ENCODE results near the gene CARD8. TPM values are rescaled to one million over a fixed set of nuclear protein-coding genes. Genes with fewer than 3 reads are reported as not detected.

The CARD8 gene
- total RNA-seq, 1 experiment from 2014 or later = 13.2 TPM

- DNase-seq (ENCODE audit: low read depth) = no peak
Measured at GRCh38 chr19:48171710-48172109, 84.0 kb downstream of the CARD8 start.

- DNase-seq (ENCODE audit: low read depth) = no peak
Measured at GRCh38 chr19:48170817-48171347, 84.8 kb downstream of the CARD8 start.

- DNase-seq (ENCODE audit: low read depth) = peak; percentile 97
Measured at GRCh38 chr19:48169939-48170803, 85.5 kb downstream of the CARD8 start, which contains the start of the genes LIG1 and ZSWIM9. Gene LIG1 (minus strand): TSS chr19:48170344. CDS start chr19:48165566, 4,778 bp downstream. Gene ZSWIM9 (plus strand): TSS chr19:48170680. CDS start chr19:48171803, 1,123 bp downstream.

- peak; percentile 64 for DNase-seq (ENCODE audit: low read depth)
Measured at GRCh38 chr19:48169578-48169938, 86.2 kb downstream of the CARD8 start.

GRCh38 chr19:48168689-48169088 is 87.0 kb downstream of the CARD8 start:
- DNase-seq (ENCODE audit: low read depth) = no peak

- no peak for DNase-seq (ENCODE audit: low read depth)
Measured at GRCh38 chr19:48158210-48158790, 97.4 kb downstream of the CARD8 start.

Other genes with a start within 250 kb of the CARD8 start
- gene CABP5, start 211.8 kb downstream of the CARD8 start, total RNA-seq (2014; rRNA removed; shearing (Covaris generic)) = not detected in 2 replicates
- gene PLA2G4C, start 145.1 kb downstream of the CARD8 start, total RNA-seq (2014; rRNA removed; shearing (Covaris generic)) = 2.2 and 4.7 TPM in 2 replicates
- gene LIG1, start 85.6 kb downstream of the CARD8 start, total RNA-seq (2014; rRNA removed; shearing (Covaris generic)) = 48.5 and 83.8 TPM in 2 replicates
- 0.86 and 3.0 TPM in 2 replicates for gene ZSWIM9, start 85.2 kb downstream of the CARD8 start, total RNA-seq (2014; rRNA removed; shearing (Covaris generic))
- 0.54 and 1.2 TPM in 2 replicates for gene ZNF114, start 14.2 kb upstream of the CARD8 start, total RNA-seq (2014; rRNA removed; shearing (Covaris generic))
- 36.2 and 54.6 TPM in 2 replicates for gene EMP3, start 69.6 kb upstream of the CARD8 start, total RNA-seq (2014; rRNA removed; shearing (Covaris generic))
- 2.5 and 3.8 TPM in 2 replicates for gene TMEM143, start 108.0 kb upstream of the CARD8 start, total RNA-seq (2014; rRNA removed; shearing (Covaris generic))
- gene SYNGR4, start 108.5 kb upstream of the CARD8 start, total RNA-seq (2014; rRNA removed; shearing (Covaris generic)) = not detected in 2 replicates
- 54.5 and 61.0 TPM in 2 replicates for gene KDELR1, start 135.6 kb upstream of the CARD8 start, total RNA-seq (2014; rRNA removed; shearing (Covaris generic))
- gene GRIN2D, start 137.8 kb upstream of the CARD8 start, total RNA-seq (2014; rRNA removed; shearing (Covaris generic)) = 0.09 TPM in 1 of 2 replicates, not detected in the other
- gene GRWD1, start 190.1 kb upstream of the CARD8 start, total RNA-seq (2014; rRNA removed; shearing (Covaris generic)) = 108 and 129 TPM in 2 replicates
- gene KCNJ14, start 199.7 kb upstream of the CARD8 start, total RNA-seq (2014; rRNA removed; shearing (Covaris generic)) = 1.8 and 3.8 TPM in 2 replicates
- 43.3 and 93.8 TPM in 2 replicates for gene CYTH2, start 213.5 kb upstream of the CARD8 start, total RNA-seq (2014; rRNA removed; shearing (Covaris generic))